Astrocyte of the cerebellum (primary cell): ENCODE results near the gene ATP13A3.

Experiments used
- DNase-seq: peaks from one replicate; pipeline ENCODE4 v3.0.0-alpha.2; 2011; ENCODE audit warnings: low read depth
- H3K4me3 ChIP-seq: 2 replicates; pipeline ENCODE4 v1.5.1; 2011; ENCODE audit warnings: mild to moderate bottlenecking, low read depth, low read length, moderate library complexity
- CTCF ChIP-seq: IDR thresholded peaks from 2 replicates; pipeline ENCODE4 v1.5.1; 2012; ENCODE audit warnings: low read length, low read depth, moderate library complexity, mild to moderate bottlenecking; ENCODE audit errors: missing control alignments
- in situ Hi-C: cut with HindIII; loops from 2 replicates; pipeline ENCODE4 v1.10.0; 2017; ENCODE audit warnings: low sequenced_read_pairs

ATP13A3 gene

GRCh38 chr3:194447161-194447560 lies 39.6 kb downstream of the ATP13A3 start:
- no peak for DNase-seq
- in situ Hi-C loops, result no loop called here
- TF ChIP-seq CTCF, result no peak
- no peak overlapping the region for H3K4me3 ChIP-seq

- in situ Hi-C loops, result no loop called here
- DNase-seq, result no peak
- no peak for TF ChIP-seq CTCF
- no peak overlapping the region for H3K4me3 ChIP-seq
Measured at GRCh38 chr3:194446754-194447153, 40.0 kb downstream of the ATP13A3 start.

GRCh38 chr3:194446172-194446571 lies 40.6 kb downstream of the ATP13A3 start:
- in situ Hi-C loops, result no loop called here
- no peak overlapping the region for H3K4me3 ChIP-seq
- no peak for TF ChIP-seq CTCF
- DNase-seq, result no peak

- no peak for DNase-seq
- H3K4me3 ChIP-seq, result no peak overlapping the region
- in situ Hi-C loops, result no loop called here
- TF ChIP-seq CTCF, result no peak
Measured at GRCh38 chr3:194443901-194444300, 42.9 kb downstream of the ATP13A3 start.

GRCh38 chr3:194440756-194441155 lies 46.0 kb downstream of the ATP13A3 start:
- TF ChIP-seq CTCF, result no peak
- in situ Hi-C loops, result no loop called here

GRCh38 chr3:194439881-194440550 lies 46.8 kb downstream of the ATP13A3 start:
- in situ Hi-C loops, result no loop called here
- no peak overlapping the region for H3K4me3 ChIP-seq
- DNase-seq, result no peak
- TF ChIP-seq CTCF, result no peak

More at GRCh38 chr3:194440756-194441155, 46.0 kb downstream of the ATP13A3 start:
- no peak overlapping the region for H3K4me3 ChIP-seq
- DNase-seq, result no peak
